Mucosa of descending colon (tissue), 3 donors: ENCODE measurements around the gene NOL8. TPM values are rescaled to one million over a fixed set of nuclear protein-coding genes. Genes with fewer than 3 reads are reported as not detected.

Experiments used
- ATAC-seq: fragments of 200-7000 bp; cut with Tn5 transposase; one replicate; pipeline ENCODE4 v1.9.1; 2020; ENCODE audit warnings: mild to moderate bottlenecking, moderate library complexity
- DNase-seq, 3 donors: peaks; one replicate each; pipeline ENCODE4 v3.0.0-alpha.2; 2020
- H3K36me3 ChIP-seq: fragments of 200-600 bp; one replicate; pipeline ENCODE4 v1.8.0; 2021; ENCODE audit warnings: low read depth, mild to moderate bottlenecking
- H3K4me1 ChIP-seq: fragments of 200-600 bp; one replicate; pipeline ENCODE4 v1.8.0; 2021; ENCODE audit warnings: low read depth, mild to moderate bottlenecking
- H3K4me3 ChIP-seq: fragments of 200-600 bp; one replicate; pipeline ENCODE4 v1.8.0; 2021; ENCODE audit warnings: mild to moderate bottlenecking
- H3K9me3 ChIP-seq: fragments of 200-600 bp; one replicate; pipeline ENCODE4 v1.8.0; 2021; ENCODE audit warnings: mild to moderate bottlenecking
- intact Hi-C, 2 donors: fragments of 100-400 bp; cut with DNase I in 1 of 2; cut with micrococcal nuclease in 1 of 2; formaldehyde crosslinking; loops; one replicate each; pipeline versions ENCODE4 v1.11.0 to v1.11.1; 2022; cut with DNase I, micrococcal nuclease
- microRNA-seq: library from miRNA; unstranded; fragments of <30 nt; microRNA quantifications from one replicate; pipeline ENCODE4, GENCODE V29; 2019
- total RNA-seq, 3 donors: library from RNA; stranded (reverse); fragmentation: NEBNext Ultra II Directional in 2 of 3; extraction: Animal tissue kit (Norgen Biotek cat#: 25700) in 2 of 3; gene quantifications; one replicate each; pipeline versions ENCODE4 v1.2.1 to v1.2.4, GENCODE V29; 2021 to 2023
- TF ChIP-seq, protein P1 (sequence below): fragments of 200-600 bp; IDR thresholded peaks from one replicate; pipeline ENCODE4 v1.8.0; 2022; ENCODE audit warnings: antibody characterized with exemption, mild to moderate bottlenecking
- donor health status: DM: no; HTN: no; CAD: no; lungs with moderate emphysema.
- donor health status: DM: no; HTN: no; CAD: no.
- donor health status: DM: no; HTN: yes; CAD: no.

Gene NOL8
- total RNA-seq, 3 donors from 2014 or later: 25.6 to 31.1 (median 25.8) TPM

DNA sequence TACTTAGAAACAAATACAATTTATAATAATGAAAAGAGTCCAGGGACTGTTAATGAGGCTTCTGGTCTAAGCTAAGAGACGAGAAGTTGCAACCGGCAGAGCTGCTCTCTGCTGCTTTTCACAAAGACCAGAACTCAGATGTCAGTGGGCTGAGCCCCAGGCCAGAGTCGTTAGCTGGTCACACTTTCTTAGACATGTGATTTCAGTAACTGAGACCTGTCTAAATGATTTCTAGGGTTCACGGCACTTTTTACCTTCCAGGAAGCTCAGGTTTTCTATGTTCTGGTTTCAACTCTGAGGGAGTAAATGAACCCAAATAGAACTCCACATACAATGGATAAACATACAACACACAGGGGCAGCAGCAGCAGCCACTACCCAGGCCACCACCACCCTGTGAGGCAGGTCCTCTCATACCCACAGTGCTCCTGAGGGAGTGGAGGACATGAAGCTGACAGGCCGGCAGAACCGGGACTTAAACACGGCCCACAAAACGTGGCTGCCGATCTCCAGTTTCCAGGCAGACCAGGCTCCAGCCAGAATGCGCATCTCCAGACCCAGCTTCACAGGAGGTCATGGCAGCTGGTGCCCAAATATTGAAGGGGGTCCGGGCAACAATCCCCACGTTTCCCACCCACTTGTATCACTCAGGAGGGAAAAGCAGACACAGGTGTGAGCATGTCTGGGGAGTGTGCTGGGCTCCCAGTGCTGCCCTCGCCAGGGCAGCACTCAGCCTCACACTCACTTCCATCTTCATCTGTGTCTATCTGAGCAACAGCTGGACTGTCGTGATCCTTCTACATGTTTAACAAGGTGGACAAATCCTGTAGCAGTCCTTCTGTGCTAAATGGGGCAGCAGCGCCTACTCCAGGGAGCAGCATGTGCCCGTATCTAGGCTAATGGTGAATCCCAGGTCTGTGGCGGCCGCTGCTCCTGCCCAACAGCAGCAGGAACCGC is 70.5 kb downstream of the NOL8 start:
- ATAC-seq: no peak
- no peak overlapping the region for H3K4me3 ChIP-seq
- H3K36me3 ChIP-seq: peaks cover 13% of the 10 kb centered on the region
- DNase-seq: no peak
- H3K9me3 ChIP-seq: no peaks in the 10 kb centered on the region
- TF ChIP-seq, protein P1, sequence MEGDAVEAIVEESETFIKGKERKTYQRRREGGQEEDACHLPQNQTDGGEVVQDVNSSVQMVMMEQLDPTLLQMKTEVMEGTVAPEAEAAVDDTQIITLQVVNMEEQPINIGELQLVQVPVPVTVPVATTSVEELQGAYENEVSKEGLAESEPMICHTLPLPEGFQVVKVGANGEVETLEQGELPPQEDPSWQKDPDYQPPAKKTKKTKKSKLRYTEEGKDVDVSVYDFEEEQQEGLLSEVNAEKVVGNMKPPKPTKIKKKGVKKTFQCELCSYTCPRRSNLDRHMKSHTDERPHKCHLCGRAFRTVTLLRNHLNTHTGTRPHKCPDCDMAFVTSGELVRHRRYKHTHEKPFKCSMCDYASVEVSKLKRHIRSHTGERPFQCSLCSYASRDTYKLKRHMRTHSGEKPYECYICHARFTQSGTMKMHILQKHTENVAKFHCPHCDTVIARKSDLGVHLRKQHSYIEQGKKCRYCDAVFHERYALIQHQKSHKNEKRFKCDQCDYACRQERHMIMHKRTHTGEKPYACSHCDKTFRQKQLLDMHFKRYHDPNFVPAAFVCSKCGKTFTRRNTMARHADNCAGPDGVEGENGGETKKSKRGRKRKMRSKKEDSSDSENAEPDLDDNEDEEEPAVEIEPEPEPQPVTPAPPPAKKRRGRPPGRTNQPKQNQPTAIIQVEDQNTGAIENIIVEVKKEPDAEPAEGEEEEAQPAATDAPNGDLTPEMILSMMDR: no peak
- intact Hi-C loops: no loop called here
- H3K4me1 ChIP-seq: no peaks in the 10 kb centered on the region

DNA sequence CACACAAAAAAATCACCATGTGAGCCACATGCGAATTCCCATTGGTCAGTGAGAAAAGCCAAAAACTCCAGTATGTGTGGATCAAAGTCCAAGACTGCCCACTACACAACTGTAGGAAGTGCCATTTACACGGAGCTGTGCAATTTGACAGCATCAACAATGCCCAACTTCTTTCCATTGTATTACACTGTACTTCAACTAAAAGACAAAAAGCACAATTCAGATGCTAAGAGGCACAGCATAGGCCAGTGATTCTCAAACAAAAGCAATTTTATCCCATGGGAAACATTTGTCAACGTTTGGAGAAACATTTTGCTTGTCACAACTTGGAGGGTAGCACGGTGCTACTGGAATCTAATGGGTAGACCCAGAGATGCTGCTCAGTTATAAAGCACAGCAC is 71.5 kb downstream of the NOL8 start:
- H3K36me3 ChIP-seq: peaks cover 13% of the 10 kb centered on the region
- TF ChIP-seq, protein P1: no peak
- intact Hi-C loops: no loop called here
- no peak for DNase-seq
- ATAC-seq: no peak
- no peak overlapping the region for H3K4me3 ChIP-seq
- no peaks in the 10 kb centered on the region for H3K4me1 ChIP-seq
- no peaks in the 10 kb centered on the region for H3K9me3 ChIP-seq

DNA sequence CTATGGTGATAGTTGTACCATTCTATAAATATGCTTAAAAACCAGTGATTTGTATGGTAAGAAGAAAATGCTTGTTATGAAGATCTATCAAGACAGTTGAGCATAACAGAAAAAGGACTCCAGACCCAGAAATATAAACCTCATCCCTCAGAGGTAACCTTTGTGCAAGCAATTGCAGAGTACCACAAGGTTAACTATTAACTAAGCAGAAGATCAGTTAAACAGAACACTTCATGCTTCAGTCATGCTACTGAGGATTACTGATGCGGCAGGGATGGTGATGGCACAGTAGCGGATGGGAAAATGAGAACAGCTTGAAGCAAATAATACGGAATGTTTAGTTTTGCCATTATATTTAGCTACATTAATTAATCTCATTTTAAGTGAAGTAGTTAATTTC is 77.2 kb downstream of the NOL8 start:
- Histone ChIP-seq H3K36me3 (peaks cover 16% of the 10 kb centered on the region), H3K4me3 (no peak overlapping the region), H3K9me3 (no peaks in the 10 kb centered on the region), H3K4me1 (no peaks in the 10 kb centered on the region)
- intact Hi-C loops: loop anchor here in 1 of 2 donors (10.0 kb wide), 1 partner anchor 113 kb away; no protein-coding TSS in a partner anchor
- no peak for DNase-seq
- TF ChIP-seq, protein P1: no peak
- no peak for ATAC-seq

Small RNA genes lying within 50 kb of the gene (microRNA-seq; reads per million reads assigned to microRNA genes)
- gene MIR3651: 1.4 reads per million

Other genes with a start within 250 kb of the NOL8 start
- gene SPTLC1, start 209.9 kb downstream of the NOL8 start, total RNA-seq: 100 to 1,000 TPM in 1 of 3 donors, 10 to 100 TPM in 2; 69.3 to 104 (median 85.5) TPM
- gene IARS1, start 31.7 kb downstream of the NOL8 start, total RNA-seq: 10 to 100 TPM; 46.0 to 57.9 (median 57.8) TPM
- gene CENPP, start 603 bp upstream of the NOL8 start, total RNA-seq: 1 to 10 TPM; 2.0 to 4.9 (median 3.3) TPM
- gene OGN, start 79.2 kb upstream of the NOL8 start, total RNA-seq: 10 to 100 TPM in 1 of 3 donors, 1 to 10 TPM in 2; 2.1 to 28.3 (median 6.6) TPM
- gene OMD, start 99.1 kb upstream of the NOL8 start, total RNA-seq: 1 to 10 TPM in 2 of 3 donors, under 1 TPM in 1; 0.87 to 5.1 (median 1.8) TPM
- gene ASPN, start 157.2 kb upstream of the NOL8 start, total RNA-seq: 1 to 10 TPM; 1.1 to 5.1 (median 1.3) TPM
- gene ECM2, start 210.6 kb upstream of the NOL8 start, total RNA-seq: 1 to 10 TPM; 1.0 to 5.0 (median 1.9) TPM